HepG2 (cell line): ENCODE data around the gene MASP2. TPM values are rescaled to one million over a fixed set of nuclear protein-coding genes. Genes with fewer than 3 reads are reported as not detected.

ENCODE experiments used
- CREM ChIP-seq, 2 experiments: sonication (generic) in 1 of 2; formaldehyde crosslinking in 1 of 2; IDR thresholded peaks; 2 replicates each; pipeline versions ENCODE4 v1.4.0 to v1.6.1; 2016 to 2020; ENCODE audit warnings: antibody characterized with exemption in 1 of 2, mild to moderate bottlenecking in 1 of 2, missing genetic modification reagents in 1 of 2
- ERF ChIP-seq: IDR thresholded peaks from 2 replicates; pipeline ENCODE4 v1.6.1; 2018; ENCODE audit warnings: missing biosample characterization, missing genetic modification reagents
- JDP2 ChIP-seq: sonication (generic); formaldehyde crosslinking; IDR thresholded peaks from 2 replicates; pipeline ENCODE4 v1.8.1; 2022; ENCODE audit warnings: missing genetic modification reagents, borderline replicate concordance
- KLF9 ChIP-seq: IDR thresholded peaks from 2 replicates; pipeline ENCODE4 v1.6.1; 2016; ENCODE audit warnings: low read depth
- NFE2L2 ChIP-seq: fragments of 150-350 bp; IDR thresholded peaks from 2 replicates; pipeline ENCODE4 v1.6.1; 2014; ENCODE audit warnings: low read length
- PHF20 ChIP-seq: sonication (generic); formaldehyde crosslinking; IDR thresholded peaks from 2 replicates; pipeline ENCODE4 v1.5.0; 2020; ENCODE audit warnings: mild to moderate bottlenecking, missing genetic modification reagents
- TBP ChIP-seq: sonication (generic); formaldehyde crosslinking; IDR thresholded peaks from 2 replicates; pipeline ENCODE4 v1.5.0; 2020; ENCODE audit warnings: missing genetic modification reagents
- ZBTB7B ChIP-seq: sonication (generic); formaldehyde crosslinking; IDR thresholded peaks from 2 replicates; pipeline ENCODE4 v1.4.0; 2020; ENCODE audit warnings: missing genetic modification reagents
- ZFP36L2 ChIP-seq: sonication (generic); formaldehyde crosslinking; IDR thresholded peaks from 2 replicates; pipeline ENCODE4 v1.4.0; 2020; ENCODE audit warnings: missing genetic modification reagents
- ZMYM4 ChIP-seq: sonication (generic); formaldehyde crosslinking; IDR thresholded peaks from 2 replicates; pipeline ENCODE4 v1.8.1; 2023; ENCODE audit warnings: mild to moderate bottlenecking, missing genetic modification reagents
- ZNF253 ChIP-seq: sonication (generic); formaldehyde crosslinking; IDR thresholded peaks from 2 replicates; pipeline ENCODE4 v1.8.0; 2022; ENCODE audit warnings: mild to moderate bottlenecking, missing genetic modification reagents, borderline replicate concordance
- ZNF772 ChIP-seq: sonication (generic); formaldehyde crosslinking; IDR thresholded peaks from 2 replicates; pipeline ENCODE4 v1.5.0; 2020; ENCODE audit warnings: mild to moderate bottlenecking, missing genetic modification reagents
- ZNF891 ChIP-seq: sonication (generic); formaldehyde crosslinking; IDR thresholded peaks from 2 replicates; pipeline ENCODE4 v1.5.0; 2020; ENCODE audit warnings: mild to moderate bottlenecking, missing genetic modification reagents
- polyA plus RNA-seq, 8 experiments: library from polyadenylated mRNA; depleted of rRNA in 3 of 8; stranded (reverse) in 7 of 8; unstranded in 1 of 8; fragments of >200 nt; fragmentation: Illumina TruSeq in 4 of 8; extraction: Trizol in 4 of 8; gene quantifications; 2 replicates each; pipeline versions ENCODE4 v1.2.1 to v1.2.3, GENCODE V29; 2011 to 2016; ENCODE audit warnings: low read depth in 4 of 8, missing spikeins in 1 of 8, mixed read lengths in 1 of 8; ENCODE audit not compliant: insufficient read depth in 1 of 8
- total RNA-seq, 5 experiments: library from RNA; depleted of rRNA; stranded (reverse); fragments of >200 nt; fragmentation: Illumina TruSeq; extraction: Trizol; gene quantifications; 2 replicates each; pipeline ENCODE4 v1.2.3, GENCODE V29; 2016; ENCODE audit warnings: low read depth in 1 of 5
- TF ChIP-seq, protein P1 (sequence below): IDR thresholded peaks from 2 replicates; pipeline ENCODE4 v1.6.1; 2018; ENCODE audit warnings: missing genetic modification reagents
- TF ChIP-seq, protein P2 (sequence below): sonication (generic); formaldehyde crosslinking; IDR thresholded peaks from 2 replicates; pipeline ENCODE4 v1.4.0; 2020; ENCODE audit warnings: missing genetic modification reagents, mild to moderate bottlenecking, borderline replicate concordance
- TF ChIP-seq, protein P3 (sequence below): sonication (generic); formaldehyde crosslinking; IDR thresholded peaks from 2 replicates; pipeline ENCODE4 v1.4.0; 2020; ENCODE audit warnings: mild to moderate bottlenecking, missing genetic modification reagents
- TF ChIP-seq, protein P4 (sequence below): sonication (generic); formaldehyde crosslinking; conservative IDR thresholded peaks from 2 replicates; pipeline ENCODE4 v1.8.0; 2022; ENCODE audit warnings: low read depth, missing genetic modification reagents

Gene MASP2
- total and polyA plus RNA-seq, 2 of the 13 experiments (the other 11 are each of a cell fraction or from before 2014, with no cell fraction given): 7.1 to 11.8 TPM

DNA sequence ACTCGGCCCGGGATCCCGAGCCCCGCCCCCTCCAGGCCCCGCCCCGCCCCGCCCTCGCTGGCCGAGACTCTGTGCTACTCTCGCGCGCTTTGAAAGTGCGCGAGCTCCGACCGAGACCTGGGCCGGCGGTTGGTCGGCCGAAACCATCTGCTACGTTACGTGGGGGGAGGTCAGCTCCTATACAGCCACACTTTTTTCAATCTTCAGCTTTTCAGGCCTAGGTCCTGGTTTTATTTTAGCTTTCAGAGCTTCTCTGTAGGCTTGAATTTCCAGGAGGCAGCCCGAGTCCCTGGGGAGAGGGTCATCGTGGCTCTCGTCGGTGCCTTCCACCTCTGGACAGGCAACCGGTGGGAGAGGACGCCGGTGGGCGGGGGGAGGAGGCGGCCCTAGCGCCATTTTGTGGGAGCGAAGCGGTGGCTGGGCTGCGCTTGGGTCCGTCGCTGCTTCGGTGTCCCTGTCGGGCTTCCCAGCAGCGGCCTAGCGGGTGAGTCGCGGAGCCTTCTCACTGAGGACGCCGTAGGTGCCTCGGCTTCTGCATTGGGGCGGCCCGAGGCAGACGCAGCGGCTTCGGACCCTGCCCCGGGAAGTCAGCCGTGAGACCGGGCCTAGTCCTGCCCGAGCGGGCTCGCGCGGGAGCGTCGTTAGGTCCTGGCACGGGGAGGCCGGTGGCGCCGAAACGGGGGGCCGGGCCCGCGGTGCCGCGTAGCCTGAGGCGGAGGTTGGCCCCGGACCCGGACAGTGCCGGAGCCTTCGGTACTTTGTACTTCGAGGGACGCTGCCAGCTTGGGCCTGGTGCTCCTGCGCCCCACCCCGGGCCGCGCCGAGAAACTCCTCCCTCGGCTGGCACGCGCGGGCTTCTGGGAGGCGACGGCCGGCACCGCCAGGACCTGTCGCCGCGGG lies 34.5 kb downstream of the MASP2 start, which contains the start of gene TARDBP (continued):
- TF ChIP-seq KLF9 (no peak), ERF (CRISPR knock-in tag) (peak; percentile 86), ZBTB7B (CRISPR knock-in tag) (no peak; the same call in 1 of the 2 replicates), ZNF253 (CRISPR knock-in tag) (peak; percentile 52; the same call in 1 of the 2 replicates), ZFP36L2 (CRISPR knock-in tag) (no peak; the same call in 1 of the 2 replicates), NFE2L2 (no peak), PHF20 (CRISPR knock-in tag) (peak; percentile 66; the same call in 1 of the 2 replicates), ZNF891 (CRISPR knock-in tag) (peak; percentile 82), ZMYM4 (CRISPR knock-in tag) (peak; percentile 64), CREM (IDR thresholded peaks at IDR 0.05) (peak; percentile 68; the same call in 1 of the 2 replicates), CREM (CRISPR knock-in tag; IDR thresholded peaks at IDR 0.05) (no peak), ZNF772 (CRISPR knock-in tag) (peak; percentile 69; the same call in 1 of the 2 replicates), JDP2 (CRISPR knock-in tag) (no peak), TBP (CRISPR knock-in tag) (no peak)
- TF ChIP-seq, protein P1, sequence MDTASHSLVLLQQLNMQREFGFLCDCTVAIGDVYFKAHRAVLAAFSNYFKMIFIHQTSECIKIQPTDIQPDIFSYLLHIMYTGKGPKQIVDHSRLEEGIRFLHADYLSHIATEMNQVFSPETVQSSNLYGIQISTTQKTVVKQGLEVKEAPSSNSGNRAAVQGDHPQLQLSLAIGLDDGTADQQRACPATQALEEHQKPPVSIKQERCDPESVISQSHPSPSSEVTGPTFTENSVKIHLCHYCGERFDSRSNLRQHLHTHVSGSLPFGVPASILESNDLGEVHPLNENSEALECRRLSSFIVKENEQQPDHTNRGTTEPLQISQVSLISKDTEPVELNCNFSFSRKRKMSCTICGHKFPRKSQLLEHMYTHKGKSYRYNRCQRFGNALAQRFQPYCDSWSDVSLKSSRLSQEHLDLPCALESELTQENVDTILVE: peak; percentile 60; the same call in 1 of the 2 replicates
- TF ChIP-seq, protein P2, sequence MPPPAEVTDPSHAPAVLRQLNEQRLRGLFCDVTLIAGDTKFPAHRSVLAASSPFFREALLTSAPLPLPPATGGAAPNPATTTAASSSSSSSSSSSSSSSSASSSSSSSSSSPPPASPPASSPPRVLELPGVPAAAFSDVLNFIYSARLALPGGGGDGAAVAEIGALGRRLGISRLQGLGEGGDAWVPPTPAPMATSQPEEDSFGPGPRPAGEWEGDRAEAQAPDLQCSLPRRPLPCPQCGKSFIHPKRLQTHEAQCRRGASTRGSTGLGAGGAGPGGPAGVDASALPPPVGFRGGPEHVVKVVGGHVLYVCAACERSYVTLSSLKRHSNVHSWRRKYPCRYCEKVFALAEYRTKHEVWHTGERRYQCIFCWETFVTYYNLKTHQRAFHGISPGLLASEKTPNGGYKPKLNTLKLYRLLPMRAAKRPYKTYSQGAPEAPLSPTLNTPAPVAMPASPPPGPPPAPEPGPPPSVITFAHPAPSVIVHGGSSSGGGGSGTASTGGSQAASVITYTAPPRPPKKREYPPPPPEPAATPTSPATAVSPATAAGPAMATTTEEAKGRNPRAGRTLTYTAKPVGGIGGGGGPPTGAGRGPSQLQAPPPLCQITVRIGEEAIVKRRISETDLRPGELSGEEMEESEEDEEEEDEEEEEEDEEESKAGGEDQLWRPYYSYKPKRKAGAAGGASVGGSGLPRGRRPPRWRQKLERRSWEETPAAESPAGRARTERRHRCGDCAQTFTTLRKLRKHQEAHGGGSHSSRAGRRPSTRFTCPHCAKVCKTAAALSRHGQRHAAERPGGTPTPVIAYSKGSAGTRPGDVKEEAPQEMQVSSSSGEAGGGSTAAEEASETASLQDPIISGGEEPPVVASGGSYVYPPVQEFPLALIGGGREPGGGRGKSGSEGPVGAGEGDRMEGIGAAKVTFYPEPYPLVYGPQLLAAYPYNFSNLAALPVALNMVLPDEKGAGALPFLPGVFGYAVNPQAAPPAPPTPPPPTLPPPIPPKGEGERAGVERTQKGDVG: peak; percentile 88
- TF ChIP-seq, protein P3, sequence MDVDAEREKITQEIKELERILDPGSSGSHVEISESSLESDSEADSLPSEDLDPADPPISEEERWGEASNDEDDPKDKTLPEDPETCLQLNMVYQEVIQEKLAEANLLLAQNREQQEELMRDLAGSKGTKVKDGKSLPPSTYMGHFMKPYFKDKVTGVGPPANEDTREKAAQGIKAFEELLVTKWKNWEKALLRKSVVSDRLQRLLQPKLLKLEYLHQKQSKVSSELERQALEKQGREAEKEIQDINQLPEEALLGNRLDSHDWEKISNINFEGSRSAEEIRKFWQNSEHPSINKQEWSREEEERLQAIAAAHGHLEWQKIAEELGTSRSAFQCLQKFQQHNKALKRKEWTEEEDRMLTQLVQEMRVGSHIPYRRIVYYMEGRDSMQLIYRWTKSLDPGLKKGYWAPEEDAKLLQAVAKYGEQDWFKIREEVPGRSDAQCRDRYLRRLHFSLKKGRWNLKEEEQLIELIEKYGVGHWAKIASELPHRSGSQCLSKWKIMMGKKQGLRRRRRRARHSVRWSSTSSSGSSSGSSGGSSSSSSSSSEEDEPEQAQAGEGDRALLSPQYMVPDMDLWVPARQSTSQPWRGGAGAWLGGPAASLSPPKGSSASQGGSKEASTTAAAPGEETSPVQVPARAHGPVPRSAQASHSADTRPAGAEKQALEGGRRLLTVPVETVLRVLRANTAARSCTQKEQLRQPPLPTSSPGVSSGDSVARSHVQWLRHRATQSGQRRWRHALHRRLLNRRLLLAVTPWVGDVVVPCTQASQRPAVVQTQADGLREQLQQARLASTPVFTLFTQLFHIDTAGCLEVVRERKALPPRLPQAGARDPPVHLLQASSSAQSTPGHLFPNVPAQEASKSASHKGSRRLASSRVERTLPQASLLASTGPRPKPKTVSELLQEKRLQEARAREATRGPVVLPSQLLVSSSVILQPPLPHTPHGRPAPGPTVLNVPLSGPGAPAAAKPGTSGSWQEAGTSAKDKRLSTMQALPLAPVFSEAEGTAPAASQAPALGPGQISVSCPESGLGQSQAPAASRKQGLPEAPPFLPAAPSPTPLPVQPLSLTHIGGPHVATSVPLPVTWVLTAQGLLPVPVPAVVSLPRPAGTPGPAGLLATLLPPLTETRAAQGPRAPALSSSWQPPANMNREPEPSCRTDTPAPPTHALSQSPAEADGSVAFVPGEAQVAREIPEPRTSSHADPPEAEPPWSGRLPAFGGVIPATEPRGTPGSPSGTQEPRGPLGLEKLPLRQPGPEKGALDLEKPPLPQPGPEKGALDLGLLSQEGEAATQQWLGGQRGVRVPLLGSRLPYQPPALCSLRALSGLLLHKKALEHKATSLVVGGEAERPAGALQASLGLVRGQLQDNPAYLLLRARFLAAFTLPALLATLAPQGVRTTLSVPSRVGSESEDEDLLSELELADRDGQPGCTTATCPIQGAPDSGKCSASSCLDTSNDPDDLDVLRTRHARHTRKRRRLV (CRISPR knock-in tag): no peak
- TF ChIP-seq, protein P4, sequence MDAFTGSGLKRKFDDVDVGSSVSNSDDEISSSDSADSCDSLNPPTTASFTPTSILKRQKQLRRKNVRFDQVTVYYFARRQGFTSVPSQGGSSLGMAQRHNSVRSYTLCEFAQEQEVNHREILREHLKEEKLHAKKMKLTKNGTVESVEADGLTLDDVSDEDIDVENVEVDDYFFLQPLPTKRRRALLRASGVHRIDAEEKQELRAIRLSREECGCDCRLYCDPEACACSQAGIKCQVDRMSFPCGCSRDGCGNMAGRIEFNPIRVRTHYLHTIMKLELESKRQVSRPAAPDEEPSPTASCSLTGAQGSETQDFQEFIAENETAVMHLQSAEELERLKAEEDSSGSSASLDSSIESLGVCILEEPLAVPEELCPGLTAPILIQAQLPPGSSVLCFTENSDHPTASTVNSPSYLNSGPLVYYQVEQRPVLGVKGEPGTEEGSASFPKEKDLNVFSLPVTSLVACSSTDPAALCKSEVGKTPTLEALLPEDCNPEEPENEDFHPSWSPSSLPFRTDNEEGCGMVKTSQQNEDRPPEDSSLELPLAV (CRISPR knock-in tag): no peak
